ENCODE data around the gene SPINT4. TPM values are rescaled to one million over a fixed set of nuclear protein-coding genes. Genes with fewer than 3 reads are reported as not detected.
A peak's percentile ranks its signal among the peaks of the same experiment; 100 is the strongest.
"Not testable (repeated sequence)": the region's sequence is repeated elsewhere in the genome, so short reads cannot be mapped to it uniquely, and the experiment has no call there.

Gene SPINT4
- total RNA-seq, 6 experiments from 2014 or later: not detected

GRCh38 chr20:45764618-45765282 is 42.6 kb downstream of the SPINT4 start:
- H3K27me3 ChIP-seq; H3K36me3 ChIP-seq; ATAC-seq; H3K4me3 ChIP-seq; DNase-seq; intact Hi-C loops (cut with DNase I); H3K4me1 ChIP-seq; H3K27ac ChIP-seq; H3K9me3 ChIP-seq: not testable (repeated sequence)
- 80% methylated on average over 13 of the region's 13 CpGs for WGBS (ENCODE audit: insufficient coverage, low coverage, low lambda C conversion rate, missing lambda C conversion rate)

- H3K4me1 ChIP-seq: no peaks in the 10 kb centered on the region
- H3K36me3 ChIP-seq: no peaks in the 10 kb centered on the region
- DNase-seq (no peak), ATAC-seq (no peak)
- H3K27me3 ChIP-seq: no peaks in the 10 kb centered on the region
- H3K9me3 ChIP-seq: no peaks in the 10 kb centered on the region
- no peak overlapping the region for H3K27ac ChIP-seq
- no peak for TF ChIP-seq POLR2A (IDR thresholded peaks at IDR 0.05)
- no peak for TF ChIP-seq CTCF (IDR thresholded peaks at IDR 0.05)
- intact Hi-C loops (cut with DNase I): no loop called here
- H3K4me3 ChIP-seq: no peak overlapping the region
- WGBS (ENCODE audit: insufficient coverage, low coverage, low lambda C conversion rate, missing lambda C conversion rate): 50% methylated on average over 4 of the region's 4 CpGs
Measured at GRCh38 chr20:45765307-45765875, 43.2 kb downstream of the SPINT4 start.

GRCh38 chr20:45765980-45766379 is 43.8 kb downstream of the SPINT4 start:
- no peak for DNase-seq
- Histone ChIP-seq H3K4me3 (no peak overlapping the region), H3K4me1 (peaks cover 0 to 3% (median 0%) of the 10 kb centered on the region in 4 donors), H3K36me3 (no peaks in the 10 kb centered on the region), H3K27ac (no peak overlapping the region), H3K9me3 (no peaks in the 10 kb centered on the region), H3K27me3 (no peaks in the 10 kb centered on the region)
- ATAC-seq: peak in 1 of 4 donors; percentile 20
- WGBS (ENCODE audit: insufficient coverage, low coverage, low lambda C conversion rate, missing lambda C conversion rate): 42% methylated on average over 3 of the region's 3 CpGs
- TF ChIP-seq CTCF (IDR thresholded peaks at IDR 0.05) (no peak), POLR2A (IDR thresholded peaks at IDR 0.05) (no peak)
- intact Hi-C loops (cut with DNase I): no loop called here

- ATAC-seq: no peak
Measured at GRCh38 chr20:45768479-45768878, 46.3 kb downstream of the SPINT4 start.

More at GRCh38 chr20:45768479-45768878, 46.3 kb downstream of the SPINT4 start:
- intact Hi-C loops (cut with DNase I): no loop called here
- no peaks in the 10 kb centered on the region for H3K9me3 ChIP-seq
- TF ChIP-seq POLR2A (IDR thresholded peaks at IDR 0.05): no peak
- TF ChIP-seq CTCF (IDR thresholded peaks at IDR 0.05): no peak
- H3K27ac ChIP-seq: no peak overlapping the region
- no peak for DNase-seq
- H3K36me3 ChIP-seq: no peaks in the 10 kb centered on the region
- peaks cover 0 to 7% (median 0%) of the 10 kb centered on the region in 4 donors for H3K4me1 ChIP-seq
- H3K27me3 ChIP-seq: no peaks in the 10 kb centered on the region
- no peak overlapping the region for H3K4me3 ChIP-seq
